ENCODE data around the gene EGF.
"Not testable (repeated sequence)": the region's sequence is repeated elsewhere in the genome, so short reads cannot be mapped to it uniquely, and the experiment has no call there.

EGF gene

DNA sequence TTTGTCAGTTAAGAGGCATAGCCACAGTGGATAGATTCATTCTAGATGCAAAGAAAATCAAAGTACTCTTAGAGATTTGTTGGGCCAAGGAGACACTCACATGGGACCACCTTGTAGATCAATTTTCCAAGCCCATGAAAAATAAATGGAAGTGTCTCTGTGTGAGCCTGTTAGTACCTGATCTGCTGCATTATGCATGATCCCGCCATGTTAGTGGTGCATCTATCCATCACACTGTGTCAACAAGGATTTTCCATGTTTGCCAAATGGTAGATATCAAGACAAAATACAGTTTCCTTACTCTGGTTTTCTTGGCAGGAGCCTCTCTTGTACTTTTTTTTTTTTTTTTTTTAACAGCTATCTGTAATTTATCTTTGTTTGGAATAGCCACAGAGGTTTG, 112.4 kb downstream of the EGF start:
- Histone ChIP-seq H3K9me3 (ENCODE audit: low read depth, low read length) (no peaks in the 10 kb centered on the region), H3K9ac (ENCODE audit: insufficient read length) (no peak overlapping the region), H3K4me3 (no peak overlapping the region), H3K27ac (no peak overlapping the region; the same call in 1 of the 2 replicates), H3K36me3 (ENCODE audit: insufficient read depth, low read length) (no peaks in the 10 kb centered on the region)
- TF ChIP-seq FOXP2 (optimal IDR thresholded peaks at IDR 0.05; ENCODE audit: control extremely low read depth, extremely low read length, insufficient read depth) (no peak), EZH2 (IDR thresholded peaks at IDR 0.05) (no peak), POLR2AphosphoS5 (IDR thresholded peaks at IDR 0.05; ENCODE audit: borderline replicate concordance, low read depth, low read length) (no peak)
- no peak for DNase-seq (ENCODE audit: low read depth, low spot score)

DNA sequence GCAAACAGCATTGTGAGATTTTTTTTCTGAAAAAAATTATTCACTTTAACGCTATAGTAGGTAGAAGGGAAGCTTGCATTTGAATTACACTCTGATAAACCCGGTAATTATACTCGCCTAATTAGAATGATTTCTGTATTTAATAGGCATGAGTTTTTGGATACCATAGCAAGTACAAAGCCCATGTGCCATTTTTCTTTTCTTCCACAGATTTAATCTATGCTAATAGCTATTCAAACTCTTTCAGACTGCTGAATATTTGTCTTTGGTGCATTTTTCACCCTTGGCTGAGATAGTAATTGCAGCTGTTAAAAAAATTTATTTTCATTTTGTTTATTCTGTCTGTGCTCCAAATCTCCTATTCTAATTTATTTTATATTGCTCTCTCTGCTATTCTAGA, 113.0 kb downstream of the EGF start:
- peak overlapping the region; percentile 7; the same call in 1 of the 2 replicates for H3K27ac ChIP-seq
- no peak for DNase-seq (ENCODE audit: low read depth, low spot score)
- H3K4me3 ChIP-seq: peak overlapping the region; percentile 8; the same call in 1 of the 2 replicates
- H3K9me3 ChIP-seq (ENCODE audit: low read depth, low read length): no peaks in the 10 kb centered on the region
- H3K9ac ChIP-seq (ENCODE audit: insufficient read length): no peak overlapping the region
- no peaks in the 10 kb centered on the region for H3K36me3 ChIP-seq (ENCODE audit: insufficient read depth, low read length)
- TF ChIP-seq EZH2 (IDR thresholded peaks at IDR 0.05): no peak
- TF ChIP-seq FOXP2 (optimal IDR thresholded peaks at IDR 0.05; ENCODE audit: control extremely low read depth, extremely low read length, insufficient read depth): no peak
- no peak for TF ChIP-seq POLR2AphosphoS5 (IDR thresholded peaks at IDR 0.05; ENCODE audit: borderline replicate concordance, low read depth, low read length)

DNA sequence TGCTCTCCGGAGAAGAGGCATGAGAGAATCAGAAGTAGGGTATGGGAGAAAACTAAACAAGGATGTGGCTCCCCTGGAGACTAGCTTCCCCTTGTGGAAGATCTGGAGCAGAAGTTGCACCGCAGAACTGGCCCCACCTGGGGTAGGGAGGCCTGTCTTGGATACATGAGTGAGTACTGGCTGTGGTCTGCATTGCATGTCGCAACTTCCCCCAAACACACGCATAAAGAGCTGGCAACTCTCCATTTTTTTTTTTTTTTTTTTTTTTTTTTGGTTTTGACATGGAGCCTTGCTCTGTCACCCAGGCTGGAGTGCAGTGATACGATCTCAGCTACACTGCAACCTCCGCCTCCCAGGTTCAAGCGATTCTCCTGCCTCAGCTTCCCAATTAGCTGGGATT, 119.9 kb downstream of the EGF start:
- H3K9me3 ChIP-seq (ENCODE audit: low read depth, low read length): no peaks in the 10 kb centered on the region
- DNase-seq (ENCODE audit: low read depth, low spot score): no peak
- H3K9ac ChIP-seq (ENCODE audit: insufficient read length): no peak overlapping the region
- no peak overlapping the region for H3K4me3 ChIP-seq
- TF ChIP-seq FOXP2 (optimal IDR thresholded peaks at IDR 0.05; ENCODE audit: control extremely low read depth, extremely low read length, insufficient read depth): no peak
- no peak for TF ChIP-seq EZH2 (IDR thresholded peaks at IDR 0.05)
- no peak; the same call in 1 of the 2 replicates for TF ChIP-seq POLR2AphosphoS5 (IDR thresholded peaks at IDR 0.05; ENCODE audit: borderline replicate concordance, low read depth, low read length)
- H3K27ac ChIP-seq: no peak overlapping the region
- H3K36me3 ChIP-seq (ENCODE audit: insufficient read depth, low read length): no peaks in the 10 kb centered on the region

DNA sequence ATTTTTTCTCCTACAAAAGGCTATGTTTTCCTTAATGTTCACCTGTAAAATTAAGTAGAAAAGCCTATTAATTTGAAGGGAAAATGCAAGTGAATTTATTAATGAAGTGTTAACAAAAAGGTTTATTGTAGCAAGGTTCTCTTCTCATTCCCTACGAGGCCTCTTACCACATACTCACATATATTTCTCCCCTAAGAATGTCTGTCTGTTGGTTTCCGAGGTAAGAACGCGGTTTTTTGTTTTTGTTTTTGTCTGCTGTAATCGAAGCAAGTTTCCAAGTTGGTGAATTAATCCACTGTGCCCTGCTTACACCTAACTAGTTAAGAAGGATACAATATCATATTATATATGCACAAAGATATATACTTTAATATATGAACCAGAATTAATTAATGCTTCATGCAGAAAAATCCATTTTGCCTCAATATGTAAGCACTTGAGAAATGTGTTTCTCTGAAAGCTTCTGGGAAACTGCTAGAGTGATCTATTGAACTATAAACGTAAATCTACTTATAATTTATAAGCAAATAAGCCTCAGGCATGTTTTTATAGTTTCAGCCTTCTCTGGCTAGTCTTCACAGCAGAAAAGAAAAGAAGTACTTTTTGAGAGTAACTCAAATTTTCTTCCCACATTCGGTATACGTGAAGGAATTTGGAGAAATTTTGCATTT, 120.8 kb downstream of the EGF start:
- TF ChIP-seq FOXP2 (optimal IDR thresholded peaks at IDR 0.05; ENCODE audit: control extremely low read depth, extremely low read length, insufficient read depth) (no peak), POLR2AphosphoS5 (IDR thresholded peaks at IDR 0.05; ENCODE audit: borderline replicate concordance, low read depth, low read length) (no peak), EZH2 (IDR thresholded peaks at IDR 0.05) (no peak)
- Histone ChIP-seq H3K9ac (ENCODE audit: insufficient read length) (peak overlapping the region; percentile 34), H3K4me3 (peak overlapping the region; percentile 74), H3K9me3 (ENCODE audit: low read depth, low read length) (no peaks in the 10 kb centered on the region), H3K36me3 (ENCODE audit: insufficient read depth, low read length) (no peaks in the 10 kb centered on the region), H3K27ac (peak overlapping the region; percentile 86)
- DNase-seq (ENCODE audit: low read depth, low spot score): peak; percentile 85

DNA sequence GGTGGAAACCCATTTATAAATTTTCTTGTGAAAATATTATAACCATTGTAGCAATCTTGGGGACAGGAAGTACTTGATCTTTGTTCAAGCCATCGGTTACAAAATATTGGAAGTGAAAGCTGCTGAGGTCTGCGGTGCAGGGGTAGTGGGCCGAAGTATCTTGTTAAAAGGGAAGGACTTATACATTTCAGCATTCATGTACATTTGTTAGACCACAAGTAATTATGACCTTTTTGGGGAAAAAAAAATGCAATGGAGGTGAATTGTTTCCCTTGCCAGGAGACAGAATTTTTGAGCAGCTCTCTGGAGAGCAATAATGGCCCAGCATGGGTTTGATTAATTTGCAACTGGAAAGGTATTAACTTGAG, 121.3 kb downstream of the EGF start:
- Histone ChIP-seq H3K9ac (ENCODE audit: insufficient read length) (peak overlapping the region; percentile 34), H3K27ac (peak overlapping the region; percentile 86), H3K36me3 (ENCODE audit: insufficient read depth, low read length) (no peaks in the 10 kb centered on the region), H3K4me3 (peak overlapping the region; percentile 74), H3K9me3 (ENCODE audit: low read depth, low read length) (no peaks in the 10 kb centered on the region)
- DNase-seq (ENCODE audit: low read depth, low spot score): no peak
- TF ChIP-seq EZH2 (IDR thresholded peaks at IDR 0.05): no peak
- TF ChIP-seq FOXP2 (optimal IDR thresholded peaks at IDR 0.05; ENCODE audit: control extremely low read depth, extremely low read length, insufficient read depth): no peak
- TF ChIP-seq POLR2AphosphoS5 (IDR thresholded peaks at IDR 0.05; ENCODE audit: borderline replicate concordance, low read depth, low read length): no peak

DNA sequence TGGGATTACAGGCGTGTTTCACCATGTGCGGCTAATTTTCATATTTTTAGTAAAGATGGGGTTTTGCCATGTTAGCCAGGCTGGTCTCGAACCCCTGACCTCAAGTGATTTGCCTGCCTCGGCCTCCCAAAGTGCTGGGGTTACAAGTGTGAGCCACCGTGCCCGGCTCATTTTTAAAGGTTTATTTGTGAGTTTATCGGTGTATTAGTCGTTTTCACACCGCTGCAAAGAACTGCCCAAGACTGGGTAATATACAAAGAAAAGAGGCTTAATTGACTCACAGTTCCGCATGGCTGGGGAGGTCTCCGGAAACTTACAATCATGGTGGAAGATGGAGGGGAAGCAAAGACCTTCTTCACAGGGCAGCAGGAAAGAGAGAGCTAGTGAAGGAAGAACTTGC, 126.5 kb downstream of the EGF start:
- not testable (repeated sequence) for H3K4me3 ChIP-seq; DNase-seq (ENCODE audit: low read depth, low spot score); H3K9ac ChIP-seq (ENCODE audit: insufficient read length); H3K27ac ChIP-seq; H3K9me3 ChIP-seq (ENCODE audit: low read depth, low read length); H3K36me3 ChIP-seq (ENCODE audit: insufficient read depth, low read length)

DNA sequence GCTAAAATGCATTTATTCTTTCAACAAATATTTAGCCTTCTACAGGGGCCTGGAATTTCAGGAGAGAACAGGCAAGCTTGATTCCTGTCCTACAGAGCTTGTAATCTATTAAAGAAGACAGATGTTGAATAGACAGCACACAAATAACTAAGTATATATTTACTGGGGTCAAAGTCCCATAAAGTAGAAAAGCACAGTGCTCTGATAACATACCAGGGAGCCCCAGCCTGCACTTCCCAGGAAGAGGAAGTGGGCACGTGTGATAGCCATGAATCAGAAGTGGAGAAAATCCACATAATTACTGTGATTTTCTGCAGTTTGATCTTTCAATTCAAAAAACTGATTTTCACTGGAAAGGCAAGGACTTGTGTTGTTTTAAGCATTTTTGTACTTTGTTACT, 129.1 kb downstream of the EGF start:
- DNase-seq (ENCODE audit: low read depth, low spot score): no peak
- TF ChIP-seq EZH2 (IDR thresholded peaks at IDR 0.05) (no peak), FOXP2 (optimal IDR thresholded peaks at IDR 0.05; ENCODE audit: control extremely low read depth, extremely low read length, insufficient read depth) (no peak), POLR2AphosphoS5 (IDR thresholded peaks at IDR 0.05; ENCODE audit: borderline replicate concordance, low read depth, low read length) (no peak; the same call in 1 of the 2 replicates)
- no peak overlapping the region for H3K9ac ChIP-seq (ENCODE audit: insufficient read length)

DNA sequence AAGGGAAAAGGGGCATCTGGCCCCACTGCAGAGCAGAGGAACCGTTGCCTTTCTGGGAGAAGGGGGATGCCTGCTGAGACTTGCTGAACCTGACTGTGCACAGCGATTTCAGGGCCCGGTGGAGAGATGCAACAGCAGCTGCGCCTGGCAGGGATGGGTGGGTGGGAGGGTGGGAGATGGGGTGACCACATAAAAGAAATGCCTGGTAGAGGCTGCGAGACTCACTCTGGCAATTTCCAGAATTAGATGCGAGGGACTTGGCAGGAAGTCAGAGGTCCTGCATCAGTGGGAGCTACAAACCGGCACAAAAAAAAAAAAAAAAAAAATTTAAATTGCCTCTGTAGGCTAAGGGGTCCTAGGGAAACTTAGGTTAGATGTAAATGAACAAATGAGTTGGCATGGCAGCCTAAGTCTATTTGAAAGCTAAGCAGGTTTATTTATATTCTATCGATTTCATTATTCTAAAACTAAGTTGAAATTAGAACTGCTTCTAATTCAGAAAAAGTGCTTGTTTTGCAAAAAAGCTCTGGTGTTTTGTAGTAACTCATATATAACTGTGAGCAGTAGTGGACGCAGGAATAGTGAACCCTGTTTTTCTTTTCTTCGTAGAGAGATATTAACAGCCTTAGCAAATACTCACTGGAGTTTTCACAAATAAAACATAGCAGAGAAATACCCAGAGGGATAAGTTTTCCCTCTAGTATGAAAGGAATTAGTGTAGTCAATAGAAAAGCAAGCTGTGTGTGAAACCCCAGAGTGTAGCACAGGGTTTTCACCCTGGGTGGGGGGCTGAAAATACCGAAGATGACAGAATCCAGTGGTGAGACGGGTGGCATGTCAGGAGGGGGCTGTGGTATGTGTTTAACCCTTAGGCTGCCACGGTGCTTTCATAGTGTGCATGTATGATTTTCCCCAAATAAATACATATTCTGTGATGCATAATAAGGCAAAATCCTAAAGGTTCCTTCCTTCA, 130.1 kb downstream of the EGF start:
- no peak for DNase-seq (ENCODE audit: low read depth, low spot score)
- Histone ChIP-seq H3K9me3 (ENCODE audit: low read depth, low read length) (no peaks in the 10 kb centered on the region), H3K36me3 (ENCODE audit: insufficient read depth, low read length) (no peaks in the 10 kb centered on the region), H3K27ac (peak overlapping the region; percentile 86), H3K4me3 (peak overlapping the region; percentile 67), H3K9ac (ENCODE audit: insufficient read length) (peak overlapping the region; percentile 46)
- TF ChIP-seq EZH2 (IDR thresholded peaks at IDR 0.05) (no peak), POLR2AphosphoS5 (IDR thresholded peaks at IDR 0.05; ENCODE audit: borderline replicate concordance, low read depth, low read length) (no peak), FOXP2 (optimal IDR thresholded peaks at IDR 0.05; ENCODE audit: control extremely low read depth, extremely low read length, insufficient read depth) (no peak)

More for the DNA sequence above, 129.1 kb downstream of the EGF start:
- no peaks in the 10 kb centered on the region for H3K9me3 ChIP-seq (ENCODE audit: low read depth, low read length)
- peak overlapping the region; percentile 58 for H3K27ac ChIP-seq
- H3K36me3 ChIP-seq (ENCODE audit: insufficient read depth, low read length): no peaks in the 10 kb centered on the region
- peak overlapping the region; percentile 1 for H3K4me3 ChIP-seq

Measured in SK-N-MC (cell line).